IMR-90 (cell line): ENCODE measurements around the gene ITGB4. TPM values are rescaled to one million over a fixed set of nuclear protein-coding genes. Genes with fewer than 3 reads are reported as not detected.

Experiments
- ATAC-seq: fragments of 200-7000 bp; cut with Tn5 transposase; 2 replicates; pipeline ENCODE4 v1.9.1; 2020; ENCODE audit warnings: low read depth, mild to moderate bottlenecking, moderate library complexity
- BruUV-seq: library from RNA; stranded (reverse); fragments of 400-500 nt; replicated peaks from 2 replicates; lab custom pipeline; 2021; lab: Mats Ljungman, UMichigan
- CTCF ChIA-PET: fragments of 300-600 bp; formaldehyde crosslinking; extraction: SDS; loops from one replicate; lab custom pipeline; 2021; ENCODE audit warnings: antibody characterized with exemption; lab: Yijun Ruan, JAX
- POLR2A ChIA-PET: fragments of 300-600 bp; sonication (Branson Sonifier 250); formaldehyde crosslinking; loops from one replicate; lab custom pipeline; 2022; ENCODE audit warnings: antibody characterized with exemption; ENCODE audit not compliant: unreplicated experiment; lab: Charles Lee
- DNase-seq: peaks from one replicate; pipeline ENCODE4 v3.0.0; 2013
- H2AFZ ChIP-seq: replicated peaks from 2 replicates; pipeline ENCODE3; 2013; ENCODE audit warnings: low read length, mild to moderate bottlenecking; ENCODE audit not compliant: poor library complexity
- H2AK5ac ChIP-seq: 2 replicates; pipeline ENCODE4 v1.6.1; 2013; ENCODE audit warnings: low read depth, low read length, inconsistent platforms
- H2AK9ac ChIP-seq: replicated peaks from 2 replicates; pipeline ENCODE3; 2013; ENCODE audit warnings: mild to moderate bottlenecking, low read depth, low read length, moderate library complexity; ENCODE audit not compliant: poor library complexity
- H2BK120ac ChIP-seq: 2 replicates; pipeline ENCODE4 v1.6.1; 2013; ENCODE audit warnings: low read depth, low read length, inconsistent platforms
- H2BK15ac ChIP-seq: 3 replicates; pipeline ENCODE4 v1.6.1; 2013; ENCODE audit warnings: low read depth, low read length, inconsistent platforms
- H2BK20ac ChIP-seq: 2 replicates; pipeline ENCODE4 v1.6.1; 2013; ENCODE audit warnings: low read depth, mild to moderate bottlenecking, inconsistent platforms, low read length, moderate library complexity
- H2BK5ac ChIP-seq: 2 replicates; pipeline ENCODE4 v1.6.1; 2013; ENCODE audit warnings: mild to moderate bottlenecking, low read depth, low read length, inconsistent platforms; ENCODE audit not compliant: poor library complexity, severe bottlenecking
- H3K14ac ChIP-seq: replicated peaks from 2 replicates; pipeline ENCODE4 v1.6.1; 2013; ENCODE audit warnings: low read depth, low read length, inconsistent platforms
- H3K18ac ChIP-seq: 2 replicates; pipeline ENCODE4 v1.6.1; 2013; ENCODE audit warnings: low read depth, low read length, control low read depth
- H3K23ac ChIP-seq: 2 replicates; pipeline ENCODE4 v1.6.1; 2013; ENCODE audit warnings: low read depth, low read length, inconsistent platforms
- H3K27ac ChIP-seq: 2 replicates; pipeline ENCODE4 v1.5.1; 2013; ENCODE audit warnings: mild to moderate bottlenecking, control low read depth, low read length; ENCODE audit not compliant: insufficient read depth
- H3K27me3 ChIP-seq: 2 replicates; pipeline ENCODE4 v1.6.1; 2013; ENCODE audit warnings: low read length; ENCODE audit not compliant: control insufficient read depth, insufficient read depth
- H3K36me3 ChIP-seq: 2 replicates; pipeline ENCODE4 v1.6.1; 2013; ENCODE audit warnings: low read length, mixed read lengths; ENCODE audit not compliant: control insufficient read depth, insufficient read depth
- H3K4ac ChIP-seq: 2 replicates; pipeline ENCODE4 v1.6.1; 2013; ENCODE audit warnings: low read depth, low read length, inconsistent platforms
- H3K4me1 ChIP-seq: 2 replicates; pipeline ENCODE4 v1.6.1; 2013; ENCODE audit warnings: low read length, mixed read lengths; ENCODE audit not compliant: control insufficient read depth, insufficient read depth
- H3K4me2 ChIP-seq: 2 replicates; pipeline ENCODE4 v1.6.1; 2013; ENCODE audit warnings: low read depth, mild to moderate bottlenecking, control low read depth, low read length, moderate library complexity
- H3K4me3 ChIP-seq: 2 replicates; pipeline ENCODE4 v1.5.1; 2013; ENCODE audit warnings: low read depth, mild to moderate bottlenecking, control low read depth, low read length, moderate library complexity; ENCODE audit not compliant: insufficient read depth
- H3K56ac ChIP-seq: 2 replicates; pipeline ENCODE4 v1.6.1; 2013; ENCODE audit warnings: low read length, inconsistent platforms; ENCODE audit not compliant: insufficient read depth; ENCODE audit errors: extremely low read depth
- H3K79me1 ChIP-seq, 2 experiments: 2 replicates each; pipeline ENCODE4 v1.6.1; 2013; ENCODE audit warnings: low read length in 2 of 2, inconsistent platforms in 1 of 2, low read depth in 1 of 2
- H3K9ac ChIP-seq: 2 replicates; pipeline ENCODE4 v1.6.1; 2013; ENCODE audit warnings: low read depth, low read length, control low read depth
- H3K9me1 ChIP-seq: 2 replicates; pipeline ENCODE4 v1.6.1; 2013; ENCODE audit warnings: low read length, inconsistent platforms; ENCODE audit not compliant: insufficient read depth
- H3K9me3 ChIP-seq: 2 replicates; pipeline ENCODE4 v1.6.1; 2013; ENCODE audit warnings: low read length; ENCODE audit not compliant: control insufficient read depth, insufficient read depth
- H4K20me1 ChIP-seq: 2 replicates; pipeline ENCODE4 v1.6.1; 2013; ENCODE audit warnings: low read length, inconsistent platforms; ENCODE audit not compliant: insufficient read depth
- H4K5ac ChIP-seq: 2 replicates; pipeline ENCODE4 v1.6.1; 2013; ENCODE audit warnings: mild to moderate bottlenecking, low read depth, low read length, control low read depth
- H4K8ac ChIP-seq, 2 experiments: 2 replicates each; pipeline ENCODE4 v1.6.1; 2013; ENCODE audit warnings: low read depth in 2 of 2, low read length in 2 of 2, control low read depth in 1 of 2, inconsistent platforms in 1 of 2
- H4K91ac ChIP-seq: 2 replicates; pipeline ENCODE4 v1.6.1; 2013; ENCODE audit warnings: low read depth, low read length, inconsistent platforms; ENCODE audit not compliant: insufficient read depth
- ELK1 ChIP-seq: fragments of 150-350 bp; IDR thresholded peaks from 2 replicates; pipeline ENCODE4 v1.6.1; 2016; ENCODE audit warnings: low read depth, mild to moderate bottlenecking, low read length, moderate library complexity, borderline replicate concordance
- RFX5 ChIP-seq: IDR thresholded peaks from 2 replicates; pipeline ENCODE4 v1.8.0; 2012; ENCODE audit warnings: low read depth, mild to moderate bottlenecking, low read length, moderate library complexity
- SMC3 ChIP-seq: fragments of 150-350 bp; IDR thresholded peaks from 2 replicates; pipeline ENCODE4 v1.6.1; 2016; ENCODE audit warnings: low read depth, mild to moderate bottlenecking, antibody characterized with exemption, low read length, moderate library complexity
- WGBS, 2 experiments: methylation state at CpG; one replicate each; pipeline versions ENCODE4 v1.1.5 to v1.1.7; 2013; ENCODE audit warnings: missing lambda C conversion rate in 2 of 2; ENCODE audit not compliant: insufficient read length in 1 of 2; ENCODE audit errors: extremely low coverage in 2 of 2; 5-methylcytosine and 5-hydroxymethylcytosine counted together
- dilution Hi-C: fragments of 300-500 bp; cut with HindIII; formaldehyde crosslinking; loops from one replicate; pipeline ENCODE4 v1.14.3; 2018; ENCODE audit warnings: low sequenced_read_pairs; ENCODE audit not compliant: unreplicated experiment
- in situ Hi-C: fragments of 300-500 bp; cut with MboI; formaldehyde crosslinking; loops from 3 replicates; pipeline ENCODE4 v1.14.3; 2019; ENCODE audit warnings: low sequenced_read_pairs, inconsistent platforms, mixed read lengths
- intact Hi-C: fragments of 100-400 bp; cut with micrococcal nuclease; formaldehyde crosslinking; loops from 2 replicates; pipeline ENCODE4 v1.10.0; 2022
- polyA plus RNA-seq, 3 experiments: library from polyadenylated mRNA; depleted of rRNA; stranded (reverse); fragments of >200 nt; gene quantifications; 2 replicates each; pipeline ENCODE4 v1.2.3, GENCODE V29; 2012; ENCODE audit warnings: low replicate concordance in 1 of 3
- total RNA-seq: library from RNA; depleted of rRNA; stranded (reverse); fragments of >200 nt; gene quantifications from 2 replicates; pipeline ENCODE4 v1.2.3, GENCODE V29; 2012

The ITGB4 gene
- total and polyA plus RNA-seq, 2 of the 4 experiments (the other 2 are of a cell fraction): under 0.01 to 0.27 TPM

- in situ Hi-C loops: no loop called here
- H4K20me1 ChIP-seq: no peaks in the 10 kb centered on the region
- peaks cover 3% of the 10 kb centered on the region; the same call in 1 of the 2 replicates for H3K9me1 ChIP-seq
- H3K4me3 ChIP-seq: no peak overlapping the region
- no peak overlapping the region for H4K5ac ChIP-seq
- no peak overlapping the region for H2BK15ac ChIP-seq
- no peak overlapping the region for H3K14ac ChIP-seq
- no TSS peak for BruUV-seq
- H2AK5ac ChIP-seq: no peak overlapping the region
- no peak overlapping the region for H3K18ac ChIP-seq
- ChIA-PET CTCF (no interaction called here), POLR2A (interaction anchor here (0.5 kb wide), 1 partner anchor 20 kb away, joined by 3 read pairs; no protein-coding TSS in a partner anchor)
- no peaks in the 10 kb centered on the region; the same call in 1 of the 2 replicates for H3K27me3 ChIP-seq
- no peak overlapping the region for H4K91ac ChIP-seq
- no peak for DNase-seq
- peak overlapping the region; percentile 76 for H2AK9ac ChIP-seq
- H2BK5ac ChIP-seq: no peak overlapping the region
- H3K27ac ChIP-seq: no peak overlapping the region
- no peak overlapping the region for H3K4me2 ChIP-seq
- no peak overlapping the region for H3K23ac ChIP-seq
- H2AFZ ChIP-seq: no peak overlapping the region
- no peak overlapping the region for H4K8ac ChIP-seq
- TF ChIP-seq SMC3: no peak
- TF ChIP-seq ELK1: no peak
- no peak for TF ChIP-seq RFX5
- H2BK120ac ChIP-seq: no peak overlapping the region
- ATAC-seq: no peak
- no peak overlapping the region for H3K4ac ChIP-seq
- dilution Hi-C loops: no loop called here
- H3K36me3 ChIP-seq: no peaks in the 10 kb centered on the region
- no peaks in the 10 kb centered on the region for H3K9me3 ChIP-seq
- H3K56ac ChIP-seq: no peak overlapping the region
- no peak overlapping the region for H2BK20ac ChIP-seq
- no peak overlapping the region for H3K9ac ChIP-seq
- H3K79me1 ChIP-seq: no peaks in the 10 kb centered on the region
- peaks cover 6% of the 10 kb centered on the region for H3K4me1 ChIP-seq
- WGBS, 2 experiments: 80% methylated on average over 5 of the region's 20 CpGs; no CpG with 5 or more reads in 1 of the 2 experiments
- intact Hi-C loops: no loop called here
Observed at GRCh38 chr17:75755205-75755901, 34.1 kb downstream of the ITGB4 start.
